H1 (cell line): Measurements from ENCODE around the gene STX10. TPM values are rescaled to one million over a fixed set of nuclear protein-coding genes. Genes with fewer than 3 reads are reported as not detected.

Experiments
- CTCF ChIP-seq, 3 experiments: IDR thresholded peaks; 1 replicate in 2 of 3; 2 replicates in 1 of 3; pipeline versions ENCODE4 v1.5.1 to v1.6.1; 2011; ENCODE audit warnings: low read length in 3 of 3, mild to moderate bottlenecking in 3 of 3, inconsistent platforms in 2 of 3, low read depth in 1 of 3, moderate library complexity in 1 of 3; ENCODE audit not compliant: insufficient read depth in 1 of 3; ENCODE audit errors: control extremely low read depth in 1 of 3
- polyA plus RNA-seq, 7 experiments: library from polyadenylated mRNA; depleted of rRNA in 3 of 7; stranded (reverse) in 5 of 7; unstranded in 2 of 7; fragments of >200 nt in 5 of 7; fragments of 200-250 nt in 2 of 7; gene quantifications; 1 replicate in 5 of 7; 2 replicates in 1 of 7; 4 replicates in 1 of 7; pipeline versions ENCODE4 v1.2.1 to v1.2.3, GENCODE V29; 2011 to 2013; ENCODE audit warnings: missing spikeins in 2 of 7, mixed read lengths in 2 of 7
- total RNA-seq: library from RNA; stranded (reverse); fragmentation: NEBNext Ultra II Directional; extraction: Animal tissue kit (Norgen Biotek cat#: 25700); gene quantifications from 2 replicates; pipeline ENCODE4 v1.2.1, GENCODE V29; 2021

Gene STX10
- total and polyA plus RNA-seq, 2 of the 8 experiments (the other 6 are each of a cell fraction or from before 2014, with no cell fraction given), result 53.0 to 80.1 TPM

GRCh38 chr19:13104360-13104847 lies 45.8 kb downstream of the STX10 start (continued):
- peak; percentile 83 to 95 (median 86) for TF ChIP-seq CTCF (IDR thresholded peaks at IDR 0.05; ENCODE audit: control extremely low read depth in 1 of 3, insufficient read depth in 1 of 3, low read depth in 1 of 3, low read length in 3 of 3)
